Omental fat pad (tissue), 4 donors: ENCODE data around the gene FSHB. TPM values are rescaled to one million over a fixed set of nuclear protein-coding genes. Genes with fewer than 3 reads are reported as not detected.
"Not testable (repeated sequence)": the region's sequence is repeated elsewhere in the genome, so short reads cannot be mapped to it uniquely, and the experiment has no call there.

Experiments used
- ATAC-seq: fragments of 150-250 bp; one replicate; pipeline ENCODE4 v1.9.1; 2016; ENCODE audit warnings: mild to moderate bottlenecking, moderate library complexity; ENCODE audit not compliant: low FRiP score
- DNase-seq: peaks from one replicate; pipeline ENCODE4 v3.0.0-alpha.2; 2019; ENCODE audit warnings: low spot score
- CTCF ChIP-seq, 3 donors: fragments of 450-650 bp; IDR thresholded peaks; one replicate each; pipeline ENCODE4 v1.5.1; 2016 to 2017; ENCODE audit warnings: antibody characterized with exemption in 3 of 3, mild to moderate bottlenecking in 3 of 3, moderate library complexity in 2 of 3
- total RNA-seq, 4 donors: library from RNA; depleted of rRNA; stranded (reverse); fragments of >200 nt; gene quantifications; one replicate each; pipeline ENCODE4 v1.1.0, GENCODE V29; 2016

The FSHB gene
- not detected for total RNA-seq

- DNase-seq (no peak), ATAC-seq (no peak)
- no peak for TF ChIP-seq CTCF (IDR thresholded peaks at IDR 0.05)
Measured at GRCh38 chr11:30230714-30231113, at the start of gene FSHB. Gene FSHB, plus strand, starts transcription at chr11:30231014. Its CDS starts 889 bp downstream, at chr11:30231903.

GRCh38 chr11:30186748-30187147 is 44.1 kb upstream of the FSHB start:
- ATAC-seq (no peak), DNase-seq (no peak)
- TF ChIP-seq CTCF (IDR thresholded peaks at IDR 0.05) = no peak

GRCh38 chr11:30192620-30193019 is 38.2 kb upstream of the FSHB start:
- no peak for DNase-seq
- ATAC-seq = no peak
- TF ChIP-seq CTCF (IDR thresholded peaks at IDR 0.05) = no peak

GRCh38 chr11:30196400-30197206 is 34.2 kb upstream of the FSHB start:
- TF ChIP-seq CTCF (IDR thresholded peaks at IDR 0.05) = no peak
- ATAC-seq = peak; percentile 73

GRCh38 chr11:30197869-30198268 is 32.9 kb upstream of the FSHB start:
- no peak for DNase-seq

More at GRCh38 chr11:30196400-30197206, 34.2 kb upstream of the FSHB start:
- DNase-seq = peak; percentile 42

GRCh38 chr11:30202989-30203388 is 27.8 kb upstream of the FSHB start:
- not testable (repeated sequence) for DNase-seq, ATAC-seq

More at GRCh38 chr11:30197869-30198268, 32.9 kb upstream of the FSHB start:
- no peak for TF ChIP-seq CTCF (IDR thresholded peaks at IDR 0.05)
- no peak for ATAC-seq

- TF ChIP-seq CTCF (IDR thresholded peaks at IDR 0.05) = no peak
- ATAC-seq (no peak), DNase-seq (no peak)
Measured at GRCh38 chr11:30203850-30204249, 27.0 kb upstream of the FSHB start.
